Stimulated activated CD4-positive, alpha-beta T cell treated with anti-CD3 and anti-CD28 coated beads, Interleukin-4, amount 100 ng/mL, for 1 hour (primary cell): ENCODE data around the gene KRTAP5-8.
A peak's percentile ranks its signal among the peaks of the same experiment; 100 is the strongest.
"Not testable (repeated sequence)": the region's sequence is repeated elsewhere in the genome, so short reads cannot be mapped to it uniquely, and the experiment has no call there.

Experiments
- DNase-seq: peaks from one replicate; pipeline ENCODE4 v3.0.0-alpha.2; 2020

The KRTAP5-8 gene

DNA sequence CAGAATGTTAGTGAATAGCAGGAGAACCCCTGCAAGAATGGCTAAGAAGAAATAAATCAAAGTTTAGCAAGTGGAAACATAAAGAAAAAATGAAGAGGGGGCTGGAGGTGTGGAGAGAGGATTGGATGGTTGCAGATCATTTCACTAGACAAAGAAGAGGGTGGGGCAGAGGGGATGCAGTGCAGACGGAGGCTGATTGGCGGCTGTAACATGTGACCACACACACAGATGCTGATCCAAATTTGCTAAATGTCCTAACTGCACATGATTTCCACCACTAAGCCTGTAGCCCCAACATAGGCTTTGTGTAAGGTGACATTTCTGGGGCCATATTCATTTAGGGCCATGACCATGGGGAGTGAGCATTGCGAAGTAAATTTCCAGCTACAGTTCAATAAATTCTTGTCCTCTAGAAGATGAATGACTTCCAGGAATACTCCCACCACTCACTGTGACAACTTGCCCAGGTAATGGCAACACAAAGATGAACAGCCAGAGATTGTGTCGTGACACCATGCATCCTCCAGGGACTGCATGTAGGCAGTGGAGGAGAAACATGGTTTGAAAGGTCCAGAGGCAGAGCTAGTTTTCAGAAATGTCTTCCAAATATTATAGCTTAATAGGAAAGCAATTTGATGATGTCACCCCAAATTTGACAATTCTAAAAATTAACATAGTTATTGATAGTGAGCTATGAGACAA, 38.0 kb downstream of the KRTAP5-8 start:
- DNase-seq: no peak

GRCh38 chr11:71576688-71577465, 39.1 kb downstream of the KRTAP5-8 start:
- DNase-seq: not testable (repeated sequence)

DNA sequence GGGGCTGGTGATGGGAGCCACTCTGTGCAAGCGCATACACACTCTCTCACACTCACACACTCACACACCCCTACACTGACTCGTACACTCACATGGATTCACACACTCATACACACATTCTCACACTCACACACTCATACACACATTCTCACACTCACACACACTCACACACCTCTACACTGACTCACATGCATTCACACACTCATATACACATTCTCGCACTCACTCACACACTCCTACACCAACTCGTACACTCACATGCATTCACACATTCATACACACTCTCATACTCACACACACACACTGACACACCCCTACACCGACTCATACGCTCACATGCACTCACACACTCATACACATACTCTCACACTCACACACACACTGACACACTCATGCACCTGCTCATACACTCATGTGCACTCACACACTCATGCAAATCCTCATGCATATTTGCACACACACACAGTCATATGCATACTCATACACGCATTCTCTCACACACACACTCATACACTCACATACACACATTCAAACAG, 39.7 kb downstream of the KRTAP5-8 start:
- DNase-seq: no peak

- not testable (repeated sequence) for DNase-seq
These were observed 41.7 kb downstream of the KRTAP5-8 start for GRCh38 chr11:71579513-71579912.

GRCh38 chr11:71580057-71581003, 42.5 kb downstream of the KRTAP5-8 start:
- peak; percentile 13 for DNase-seq

- DNase-seq: no peak
These were observed 44.0 kb downstream of the KRTAP5-8 start for GRCh38 chr11:71581826-71582225.

GRCh38 chr11:71582309-71582895, 44.6 kb downstream of the KRTAP5-8 start, which contains the start of gene KRTAP5-11:
Gene KRTAP5-11, minus strand, starts transcription at chr11:71582875. Its CDS starts 38 bp downstream, at chr11:71582837.
- DNase-seq: no peak

DNA sequence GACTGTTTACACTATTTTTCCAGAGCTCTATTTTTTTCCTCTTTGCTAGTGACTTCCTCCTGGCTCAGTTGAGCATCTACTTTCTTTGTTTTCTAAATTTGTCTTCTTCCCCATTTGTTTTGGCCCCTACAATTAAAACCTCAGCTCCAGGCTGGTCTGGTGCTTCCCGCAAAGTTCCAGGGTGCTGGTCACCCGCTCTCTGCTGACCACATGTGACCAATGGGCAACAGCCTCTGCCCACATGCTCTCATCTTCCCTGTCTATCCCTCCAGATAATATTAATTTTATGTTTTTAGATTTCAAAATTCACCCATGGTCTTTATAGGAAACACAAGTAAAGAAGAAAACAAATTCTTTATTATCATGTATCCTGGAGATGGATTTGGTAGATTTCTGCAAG, 45.1 kb downstream of the KRTAP5-8 start:
- DNase-seq: not testable (repeated sequence)

DNA sequence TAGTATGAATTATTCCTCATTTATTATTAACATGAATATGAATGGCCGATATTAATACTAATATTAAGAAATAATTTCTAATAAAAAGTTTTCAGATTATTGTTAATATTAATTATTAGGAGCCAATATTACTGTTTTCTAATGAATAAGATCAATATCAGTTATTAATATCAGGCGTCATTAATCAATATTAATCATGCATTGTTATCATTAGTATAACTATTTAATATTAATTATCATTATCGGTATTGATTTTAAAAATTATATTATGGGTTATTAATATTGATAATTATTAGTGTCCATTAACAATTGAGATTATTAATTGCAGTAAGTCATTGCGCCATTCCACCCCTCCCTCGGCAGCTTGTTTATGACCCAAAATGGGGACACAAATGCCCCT, 47.8 kb downstream of the KRTAP5-8 start:
- not testable (repeated sequence) for DNase-seq

DNA sequence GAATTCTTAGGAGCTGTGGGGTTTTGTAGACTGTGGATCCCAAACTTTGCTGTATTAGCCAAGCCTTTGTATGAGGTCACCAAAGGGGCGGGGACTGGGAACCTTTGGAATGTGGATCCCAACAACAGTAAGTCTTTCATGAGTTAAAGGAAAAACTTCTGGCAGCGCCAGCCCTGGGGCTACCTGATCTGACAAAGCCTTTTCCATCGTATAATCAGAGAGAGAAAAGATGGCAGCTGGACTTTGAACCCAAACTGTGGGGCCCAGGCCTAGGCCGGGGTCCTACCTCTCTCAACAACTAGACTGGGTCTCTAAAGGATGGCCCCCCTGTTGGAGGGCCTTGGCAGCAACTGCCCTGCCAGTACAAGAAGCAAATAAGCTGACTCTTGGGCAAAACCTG, 50.5 kb downstream of the KRTAP5-8 start:
- DNase-seq: not testable (repeated sequence)
